Endothelial cell of umbilical vein (primary cell): ENCODE measurements around the gene MACROH2A1. TPM values are rescaled to one million over a fixed set of nuclear protein-coding genes. Genes with fewer than 3 reads are reported as not detected.

Experiments used
- BruUV-seq: library from RNA; stranded (reverse); fragments of 400-500 nt; replicated peaks from 2 replicates; lab custom pipeline; 2021; lab: Mats Ljungman, UMichigan
- CTCF ChIA-PET: fragments of 300-600, 350-600 bp; sonication (Branson Sonifier 250); formaldehyde crosslinking; loops from one replicate; lab custom pipeline; 2021; ENCODE audit warnings: antibody characterized with exemption, inconsistent platforms; lab: Charles Lee
- POLR2A ChIA-PET: fragments of 300-600, 350-600 bp; sonication (Branson Sonifier 250); formaldehyde crosslinking; loops from one replicate; lab custom pipeline; 2021; ENCODE audit warnings: antibody characterized with exemption, inconsistent platforms; lab: Charles Lee
- DNase-seq: peaks from one replicate; pipeline ENCODE4 v3.0.0-alpha.2; 2011; ENCODE audit warnings: low read depth, low spot score
- FAIRE-seq: peaks from 2 replicates; lab custom pipeline; 2011; peaks lifted over from hg19 to GRCh38; lab: Jason Lieb, UNC
- H2AFZ ChIP-seq: 2 replicates; pipeline ENCODE4 v1.6.0; 2012; ENCODE audit warnings: low read depth, low read length, control low read depth, inconsistent platforms
- H3K27ac ChIP-seq: 2 replicates; pipeline ENCODE4 v1.5.1; 2011; ENCODE audit warnings: low read depth, mild to moderate bottlenecking, control low read depth, low read length, moderate library complexity; ENCODE audit not compliant: insufficient read depth
- H3K27me3 ChIP-seq, 2 experiments: 2 replicates each; pipeline versions ENCODE4 v1.6.0 to v1.6.1; 2011; ENCODE audit warnings: low read length in 2 of 2, mixed read lengths in 1 of 2; ENCODE audit not compliant: control insufficient read depth in 2 of 2, insufficient read depth in 2 of 2
- H3K36me3 ChIP-seq, 2 experiments: 2 replicates in 1 of 2; 3 replicates in 1 of 2; pipeline ENCODE4 v1.5.1; 2011; ENCODE audit warnings: low read length in 2 of 2, mild to moderate bottlenecking in 1 of 2, moderate library complexity in 1 of 2; ENCODE audit not compliant: control insufficient read depth in 2 of 2, insufficient read depth in 2 of 2; ENCODE audit errors: extremely low read depth in 1 of 2
- H3K4me1 ChIP-seq: 3 replicates; pipeline ENCODE4 v1.5.1; 2011; ENCODE audit warnings: mild to moderate bottlenecking, low read length; ENCODE audit not compliant: control insufficient read depth, insufficient read depth; ENCODE audit errors: extremely low read depth
- H3K4me2 ChIP-seq: 2 replicates; pipeline ENCODE4 v1.6.1; 2011; ENCODE audit warnings: low read length, control low read depth, mixed read lengths; ENCODE audit not compliant: insufficient read depth
- H3K4me3 ChIP-seq, 3 experiments: fragments of 200-600 bp in 1 of 3; sonication (generic), shearing (Covaris generic) in 1 of 3; replicated peaks in 1 of 3; 2 replicates each; pipeline ENCODE4 v1.5.1; 2011 to 2016; ENCODE audit warnings: control low read depth in 3 of 3, low read length in 3 of 3, mild to moderate bottlenecking in 2 of 3, inconsistent platforms in 1 of 3, low read depth in 1 of 3, moderate library complexity in 1 of 3; ENCODE audit not compliant: insufficient read depth in 1 of 3
- H3K79me2 ChIP-seq: 2 replicates; pipeline ENCODE4 v1.6.0; 2012; ENCODE audit warnings: low read length, inconsistent platforms; ENCODE audit not compliant: control insufficient read depth, insufficient read depth
- H3K9ac ChIP-seq: replicated peaks from 2 replicates; pipeline ENCODE3; 2011; ENCODE audit warnings: low read length, control low read depth; ENCODE audit not compliant: insufficient read depth; ENCODE audit errors: extremely low read depth
- H3K9me1 ChIP-seq: replicated peaks from 3 replicates; pipeline ENCODE4 v1.6.0; 2011; ENCODE audit warnings: mild to moderate bottlenecking, low read length; ENCODE audit not compliant: control insufficient read depth, insufficient read depth; ENCODE audit errors: extremely low read depth
- H3K9me3 ChIP-seq: replicated peaks from 2 replicates; pipeline ENCODE4 v1.5.1; 2012; ENCODE audit warnings: low read length, inconsistent platforms; ENCODE audit not compliant: control insufficient read depth, insufficient read depth
- H4K20me1 ChIP-seq: replicated peaks from 2 replicates; pipeline ENCODE3; 2011; ENCODE audit warnings: mild to moderate bottlenecking, low read length; ENCODE audit not compliant: control insufficient read depth, insufficient read depth; ENCODE audit errors: extremely low read depth
- CTCF ChIP-seq, 2 donors: IDR thresholded peaks; 1 replicate in 1 of 2; 2 replicates in 1 of 2; pipeline ENCODE4 v1.5.1; 2011; ENCODE audit warnings: low read length in 2 of 2, mild to moderate bottlenecking in 2 of 2, moderate library complexity in 2 of 2, control low read depth in 1 of 2, inconsistent platforms in 1 of 2, low read depth in 1 of 2; ENCODE audit not compliant: insufficient read depth in 1 of 2; ENCODE audit errors: extremely low read depth in 1 of 2
- EZH2 ChIP-seq: IDR thresholded peaks from 2 replicates; pipeline ENCODE4 v1.6.1; 2012; ENCODE audit warnings: borderline replicate concordance, low read depth, mild to moderate bottlenecking, moderate library complexity, low read length, inconsistent platforms; ENCODE audit not compliant: severe bottlenecking
- FOS ChIP-seq: IDR thresholded peaks from 2 replicates; pipeline ENCODE4 v1.6.1; 2011; ENCODE audit warnings: mild to moderate bottlenecking, low read length, moderate library complexity, borderline replicate concordance; ENCODE audit not compliant: insufficient read depth
- GATA2 ChIP-seq: IDR thresholded peaks from 2 replicates; pipeline ENCODE4 v1.7.0; 2011; ENCODE audit warnings: low read depth, mild to moderate bottlenecking, moderate library complexity, mixed read lengths, low read length; ENCODE audit not compliant: insufficient read length, insufficient read depth
- JUN ChIP-seq: IDR thresholded peaks from 2 replicates; pipeline ENCODE4 v1.6.1; 2011; ENCODE audit warnings: borderline replicate concordance, low read depth; ENCODE audit not compliant: insufficient read length, insufficient read depth
- MAX ChIP-seq: IDR thresholded peaks from 2 replicates; pipeline ENCODE4 v1.6.1; 2011; ENCODE audit not compliant: insufficient read depth, insufficient read length
- MYC ChIP-seq: IDR thresholded peaks from one replicate; pipeline ENCODE4 v1.6.1; 2011; ENCODE audit warnings: mild to moderate bottlenecking, low read depth, low read length
- POLR2A ChIP-seq: IDR thresholded peaks from 2 replicates; pipeline ENCODE4 v1.6.1; 2012; ENCODE audit warnings: low read depth, mild to moderate bottlenecking, control low read depth, low read length
- POLR2AphosphoS5 ChIP-seq: IDR thresholded peaks from 2 replicates; pipeline ENCODE4 v1.6.1; 2012; ENCODE audit warnings: low read depth, mild to moderate bottlenecking, control low read depth, low read length, moderate library complexity; ENCODE audit not compliant: insufficient read depth
- dilution Hi-C: fragments of 300-500 bp; cut with MboI; formaldehyde crosslinking; loops from one replicate; pipeline ENCODE4 v1.15.0; 2019; ENCODE audit warnings: low sequenced_read_pairs; ENCODE audit not compliant: extremely low pct_ligation_motif_present
- intact Hi-C: fragments of 100-400 bp; cut with micrococcal nuclease; formaldehyde crosslinking; loops from one replicate; pipeline ENCODE4 v1.10.0; 2022
- polyA plus RNA-seq, 4 experiments: library from polyadenylated mRNA; depleted of rRNA in 3 of 4; stranded (reverse) in 3 of 4; unstranded in 1 of 4; fragments of >200 nt; gene quantifications; 2 replicates each; pipeline versions ENCODE4 v1.2.1 to v1.2.3, GENCODE V29; 2011 to 2012; ENCODE audit warnings: missing spikeins in 1 of 4
- total RNA-seq: library from RNA; stranded (reverse); gene quantifications from 2 replicates; pipeline ENCODE4 v1.2.3, GENCODE V29; 2021

Gene MACROH2A1
- total and polyA plus RNA-seq, 2 donors (not counting 3 experiments of a cell fraction or from before 2014, with no cell fraction given), result 89.3 to 147 TPM

GRCh38 chr5:135349451-135349850 is 49.6 kb downstream of the MACROH2A1 start:
- H2AFZ ChIP-seq, result no peak overlapping the region
- H3K79me2 ChIP-seq, result no peaks in the 10 kb centered on the region
- intact Hi-C loops, result no loop called here
- H3K9me3 ChIP-seq, result no peaks in the 10 kb centered on the region
- FAIRE-seq (no peak), DNase-seq (no peak)
- H3K4me1 ChIP-seq, result no peaks in the 10 kb centered on the region
- H3K9ac ChIP-seq, result no peak overlapping the region
- POLR2A ChIA-PET, result no interaction called here
- H3K27me3 ChIP-seq, result no peaks in the 10 kb centered on the region
- H3K9me1 ChIP-seq, result no peaks in the 10 kb centered on the region
- no peak overlapping the region for H3K4me3 ChIP-seq
- no peak overlapping the region for H3K4me2 ChIP-seq
- H4K20me1 ChIP-seq, result peaks cover 2% of the 10 kb centered on the region
- no peak overlapping the region for H3K27ac ChIP-seq
- peaks cover 2 to 16% of the 10 kb centered on the region in 2 experiments for H3K36me3 ChIP-seq
- CTCF ChIA-PET, result interaction anchor here (1.3 kb wide), 1 partner anchor 76 kb away, joined by 5 read pairs; no protein-coding TSS in a partner anchor
- TF ChIP-seq GATA2 (no peak), JUN (no peak), FOS (no peak), MYC (no peak), POLR2A (no peak), POLR2AphosphoS5 (no peak), MAX (no peak), CTCF (IDR thresholded peaks at IDR 0.05; ENCODE audit: extremely low read depth in 1 of 2, insufficient read depth in 1 of 2, low read depth in 1 of 2, low read length in 2 of 2) (no peak), EZH2 (no peak)
- no TSS peak for BruUV-seq
- dilution Hi-C loops, result no loop called here
